HCT116 (cell line): ENCODE measurements around the gene CASTOR1. TPM values are rescaled to one million over a fixed set of nuclear protein-coding genes. Genes with fewer than 3 reads are reported as not detected.

ENCODE experiments used
- ATAC-seq: fragments of 200-7000 bp; cut with Tn5 transposase; 2 replicates; pipeline ENCODE4 v1.9.1; 2020; ENCODE audit warnings: mild to moderate bottlenecking, moderate library complexity
- BruUV-seq: library from RNA; stranded (reverse); fragments of 400-500 nt; replicated peaks from 2 replicates; lab custom pipeline; 2021; lab: Mats Ljungman, UMichigan
- CTCF ChIA-PET: fragments of 300-600 bp; sonication (Branson Sonifier 250); formaldehyde crosslinking; loops from one replicate; lab custom pipeline; 2021; ENCODE audit warnings: antibody characterized with exemption; lab: Charles Lee
- POLR2A ChIA-PET: fragments of 300-600, 350-600 bp; sonication (Branson Sonifier 250); formaldehyde crosslinking; loops from one replicate; lab custom pipeline; 2021; ENCODE audit warnings: antibody characterized with exemption; lab: Charles Lee
- RAD21 ChIA-PET, 2 experiments: fragments of 300-600 bp; sonication (Branson Sonifier 250); formaldehyde crosslinking; loops; one replicate each; lab custom pipeline; 2023; ENCODE audit warnings: low total read pairs in 2 of 2; ENCODE audit not compliant: uncharacterized antibody in 2 of 2, unreplicated experiment in 2 of 2, low non-redundant PET in 1 of 2; lab: Charles Lee
- DNase-seq: peaks from one replicate; pipeline ENCODE4 v3.0.0-alpha.2; 2010; ENCODE audit warnings: low read depth, low spot score
- H2AFZ ChIP-seq: fragments of 200-600 bp; shearing (Covaris generic), sonication (generic); 2 replicates; pipeline ENCODE4 v1.6.1; 2017; ENCODE audit warnings: low read depth, mixed run types, mixed read lengths, antibody characterized with exemption, low read length; ENCODE audit not compliant: poor library complexity, severe bottlenecking
- H3K27ac ChIP-seq: 2 replicates; pipeline ENCODE4 v1.5.1; 2012; ENCODE audit warnings: low read depth, low read length
- H3K27me3 ChIP-seq: fragments of 200-600 bp; sonication (generic); 2 replicates; pipeline ENCODE4 v1.6.1; 2016; ENCODE audit warnings: mixed run types, low read length, mixed read lengths; ENCODE audit not compliant: insufficient read depth
- H3K36me3 ChIP-seq, 2 experiments: fragments of 200-500 bp in 1 of 2; fragments of 200-600 bp in 1 of 2; sonication (Bioruptor generic) in 1 of 2; sonication (generic) in 1 of 2; 2 replicates each; pipeline versions ENCODE4 v1.5.1 to v1.6.1; 2014 to 2016; ENCODE audit warnings: low read length in 2 of 2, inconsistent platforms in 1 of 2, mixed read lengths in 1 of 2, mixed run types in 1 of 2; ENCODE audit not compliant: insufficient read depth in 2 of 2, control insufficient read depth in 1 of 2
- H3K4me1 ChIP-seq, 2 experiments: fragments of 200-600 bp in 1 of 2; sonication (generic) in 1 of 2; 2 replicates each; pipeline versions ENCODE4 v1.5.1 to v1.6.1; 2012 to 2017; ENCODE audit warnings: low read length in 2 of 2, inconsistent platforms in 1 of 2, mild to moderate bottlenecking in 1 of 2, mixed read lengths in 1 of 2, mixed run types in 1 of 2, moderate library complexity in 1 of 2; ENCODE audit not compliant: insufficient read depth in 2 of 2, control insufficient read depth in 1 of 2
- H3K4me2 ChIP-seq: fragments of 200-600 bp; sonication (generic); 2 replicates; pipeline ENCODE4 v1.6.1; 2017; ENCODE audit warnings: mixed run types, low read length, mixed read lengths
- H3K4me3 ChIP-seq, 2 experiments: fragments of 200-600 bp in 1 of 2; sonication (generic) in 1 of 2; replicated peaks in 1 of 2; 2 replicates each; pipeline ENCODE4 v1.5.1; 2011 to 2016; ENCODE audit warnings: low read length in 2 of 2, control low read depth in 1 of 2, low read depth in 1 of 2, mild to moderate bottlenecking in 1 of 2, mixed read lengths in 1 of 2, mixed run types in 1 of 2
- H3K79me2 ChIP-seq: fragments of 200-600 bp; sonication (generic); 2 replicates; pipeline ENCODE4 v1.6.1; 2017; ENCODE audit warnings: mild to moderate bottlenecking, mixed run types, low read length, moderate library complexity, mixed read lengths; ENCODE audit not compliant: insufficient read depth
- H3K9ac ChIP-seq: fragments of 200-600 bp; sonication (generic); 2 replicates; pipeline ENCODE4 v1.6.1; 2016; ENCODE audit warnings: low read length, mixed read lengths
- H3K9me2 ChIP-seq: fragments of 200-600 bp; sonication (generic), shearing (Covaris generic); 2 replicates; pipeline ENCODE4 v1.6.1; 2017; ENCODE audit warnings: mixed run types, mild to moderate bottlenecking, moderate library complexity; ENCODE audit not compliant: insufficient read depth
- H3K9me3 ChIP-seq, 2 experiments: fragments of 200-500 bp in 1 of 2; fragments of 200-600 bp in 1 of 2; sonication (Bioruptor generic) in 1 of 2; sonication (generic) in 1 of 2; 2 replicates each; pipeline ENCODE4 v1.6.1; 2014 to 2017; ENCODE audit warnings: low read length in 2 of 2, mixed read lengths in 2 of 2, inconsistent platforms in 1 of 2, low read depth in 1 of 2, mild to moderate bottlenecking in 1 of 2, mixed run types in 1 of 2, moderate library complexity in 1 of 2; ENCODE audit not compliant: control insufficient read depth in 1 of 2, insufficient read depth in 1 of 2
- H4K20me1 ChIP-seq: fragments of 200-600 bp; sonication (generic), shearing (Covaris generic); 2 replicates; pipeline ENCODE4 v1.6.1; 2017; ENCODE audit warnings: mixed run types, mild to moderate bottlenecking, moderate library complexity; ENCODE audit not compliant: insufficient read depth
- CEBPB ChIP-seq: IDR thresholded peaks from 2 replicates; pipeline ENCODE4 v1.6.1; 2012; ENCODE audit warnings: low read depth
- CTCF ChIP-seq, 3 experiments: fragments of 200-600 bp in 1 of 3; sonication (generic) in 1 of 3; IDR thresholded peaks in 2 of 3; conservative IDR thresholded peaks in 1 of 3; 2 replicates each; pipeline ENCODE4 v1.5.1; 2012 to 2017; ENCODE audit warnings: low read depth in 2 of 3, low read length in 2 of 3, antibody characterized with exemption in 1 of 3, borderline replicate concordance in 1 of 3, control low read depth in 1 of 3, mild to moderate bottlenecking in 1 of 3, mixed read lengths in 1 of 3, mixed run types in 1 of 3, moderate library complexity in 1 of 3; ENCODE audit not compliant: insufficient read depth in 1 of 3
- FOSL1 ChIP-seq: IDR thresholded peaks from 2 replicates; pipeline ENCODE4 v1.6.1; 2012; ENCODE audit warnings: low read depth
- MAX ChIP-seq: IDR thresholded peaks from 2 replicates; pipeline ENCODE4 v1.6.1; 2012
- POLR2A ChIP-seq: IDR thresholded peaks from 2 replicates; pipeline ENCODE4 v1.7.0; 2011; ENCODE audit warnings: borderline replicate concordance; ENCODE audit not compliant: insufficient read depth, insufficient read length; ENCODE audit errors: extremely low read depth
- POLR2AphosphoS5 ChIP-seq: IDR thresholded peaks from 2 replicates; pipeline ENCODE4 v1.6.1; 2011; ENCODE audit warnings: mild to moderate bottlenecking, low read depth, low read length, moderate library complexity
- RAD21 ChIP-seq: IDR thresholded peaks from 2 replicates; pipeline ENCODE4 v1.6.1; 2012; ENCODE audit warnings: low read depth, mild to moderate bottlenecking
- REST ChIP-seq: IDR thresholded peaks from 2 replicates; pipeline ENCODE4 v1.6.1; 2012; ENCODE audit warnings: low read depth
- SRF ChIP-seq: IDR thresholded peaks from 2 replicates; pipeline ENCODE4 v1.6.1; 2012; ENCODE audit warnings: low read depth
- TCF7L2 ChIP-seq: IDR thresholded peaks from 2 replicates; pipeline ENCODE4 v1.7.0; 2011; ENCODE audit warnings: borderline replicate concordance, inconsistent platforms; ENCODE audit not compliant: insufficient read depth, insufficient read length; ENCODE audit errors: extremely low read depth
- YY1 ChIP-seq: IDR thresholded peaks from 2 replicates; pipeline ENCODE4 v1.6.1; 2011; ENCODE audit warnings: low read length, low read depth, moderate library complexity, mild to moderate bottlenecking; ENCODE audit not compliant: insufficient replicate concordance; ENCODE audit errors: extremely low read depth
- ZBTB33 ChIP-seq: IDR thresholded peaks from 2 replicates; pipeline ENCODE4 v1.6.1; 2011; ENCODE audit warnings: mild to moderate bottlenecking, low read length, moderate library complexity; ENCODE audit not compliant: insufficient replicate concordance; ENCODE audit errors: extremely low read depth
- ZFX ChIP-seq: fragments of 450-650 bp; IDR thresholded peaks from 2 replicates; pipeline ENCODE4 v1.6.1; 2017
- intact Hi-C: fragments of 100-400 bp; cut with micrococcal nuclease; formaldehyde crosslinking; loops from 2 replicates; pipeline ENCODE4 v1.10.0; 2022
- total RNA-seq: library from RNA; stranded (reverse); gene quantifications from one replicate; pipeline ENCODE4 v1.2.1, GENCODE V29; 2021; ENCODE audit not compliant: unreplicated experiment

The CASTOR1 gene
- total RNA-seq, 1 experiment from 2014 or later = 6.5 TPM

GRCh38 chr22:30272781-30273601 is 16.3 kb downstream of the CASTOR1 start:
- Histone ChIP-seq H3K36me3 (no peaks in the 10 kb centered on the region), H3K79me2 (no peaks in the 10 kb centered on the region), H3K27me3 (no peaks in the 10 kb centered on the region), H2AFZ (no peak overlapping the region), H3K9ac (no peak overlapping the region), H3K27ac (no peak overlapping the region), H3K9me2 (no peaks in the 10 kb centered on the region), H3K9me3 (no peaks in the 10 kb centered on the region), H3K4me1 (peaks cover 5 to 15% of the 10 kb centered on the region in 2 experiments; a peak in 3 of 4 replicates), H4K20me1 (no peaks in the 10 kb centered on the region), H3K4me3 (no peak overlapping the region), H3K4me2 (no peak overlapping the region)
- ATAC-seq (no peak), DNase-seq (no peak)
- no peak for TF ChIP-seq CEBPB
- no peak for TF ChIP-seq CTCF (IDR thresholded peaks at IDR 0.05 in 2 of 3, conservative IDR thresholded peaks at IDR 0.05 in 1 of 3; ENCODE audit: borderline replicate concordance in 1 of 3, insufficient read depth in 1 of 3, low read depth in 2 of 3, low read length in 2 of 3)
- no peak for TF ChIP-seq MAX
- TF ChIP-seq YY1 = no peak
- TF ChIP-seq RAD21 = no peak
- TF ChIP-seq SRF = no peak
- TF ChIP-seq REST = no peak
- TF ChIP-seq ZFX = no peak
- TF ChIP-seq POLR2AphosphoS5 = no peak
- no peak for TF ChIP-seq ZBTB33
- TF ChIP-seq POLR2A = no peak
- no peak for TF ChIP-seq TCF7L2
- TF ChIP-seq FOSL1 = no peak
- ChIA-PET POLR2A (no interaction called here), RAD21 (no interaction called here), CTCF (no interaction called here)
- no TSS peak for BruUV-seq
- intact Hi-C loops = no loop called here
